Uterus (tissue), 2 donors: ENCODE results near the gene ULK4.

ENCODE experiments used
- CTCF ChIP-seq, 4 experiments: fragments of 200-600 bp in 2 of 4; fragments of 450-650 bp in 2 of 4; sonication (generic) in 2 of 4; IDR thresholded peaks; one replicate each; pipeline ENCODE4 v1.5.1; 2016 to 2019; ENCODE audit warnings: antibody characterized with exemption in 4 of 4, mild to moderate bottlenecking in 2 of 4, moderate library complexity in 1 of 4
- POLR2A ChIP-seq, 2 donors: fragments of 450-650 bp; IDR thresholded peaks; one replicate each; pipeline ENCODE4 v1.6.1; 2016; ENCODE audit warnings: antibody characterized with exemption in 2 of 2, mild to moderate bottlenecking in 1 of 2, moderate library complexity in 1 of 2

- TF ChIP-seq CTCF (IDR thresholded peaks at IDR 0.05) (no peak), POLR2A (IDR thresholded peaks at IDR 0.05) (no peak)
Observed at GRCh38 chr3:41740374-41740886, 221.5 kb downstream of the ULK4 start.
